Activated CD4-positive, alpha-beta T cell treated with anti-CD3 and anti-CD28 coated beads for 36 hours (primary cell): ENCODE measurements around the gene SPHKAP. TPM values are rescaled to one million over a fixed set of nuclear protein-coding genes. Genes with fewer than 3 reads are reported as not detected.

ENCODE experiments used
- ATAC-seq: fragments of 200-7000 bp; cut with Tn5 transposase; one replicate; pipeline ENCODE4 v1.10.0; 2021; ENCODE audit warnings: mild to moderate bottlenecking, moderate library complexity
- CTCF ChIA-PET: fragments of 350-600 bp; sonication (Branson Sonifier 250); formaldehyde crosslinking; loops from one replicate; lab custom pipeline; 2021; ENCODE audit warnings: antibody characterized with exemption; lab: Charles Lee
- POLR2A ChIA-PET: fragments of 350-600 bp; sonication (Branson Sonifier 250); formaldehyde crosslinking; loops from one replicate; lab custom pipeline; 2021; ENCODE audit warnings: antibody characterized with exemption, inconsistent platforms; lab: Charles Lee
- DNase-seq: peaks from one replicate; pipeline ENCODE4 v3.0.0-alpha.2; 2020
- H3K27ac Mint-ChIP-seq: one replicate; pipeline ENCODE4 v1.8.0; 2021; ENCODE audit warnings: mixed read lengths
- H3K27me3 Mint-ChIP-seq: one replicate; pipeline ENCODE4 v1.8.0; 2021; ENCODE audit warnings: mixed read lengths
- H3K36me3 Mint-ChIP-seq: one replicate; pipeline ENCODE4 v1.8.0; 2021; ENCODE audit warnings: low read depth, mixed read lengths
- H3K4me1 Mint-ChIP-seq: one replicate; pipeline ENCODE4 v1.8.0; 2021; ENCODE audit warnings: mixed read lengths
- H3K4me3 Mint-ChIP-seq: one replicate; pipeline ENCODE4 v1.8.0; 2021; ENCODE audit warnings: mild to moderate bottlenecking, moderate library complexity, mixed read lengths
- H3K9me3 Mint-ChIP-seq: one replicate; pipeline ENCODE4 v1.8.0; 2021; ENCODE audit warnings: low read depth, mixed read lengths
- intact Hi-C, 2 experiments: fragments of 100-400 bp; cut with DNase I in 1 of 2; cut with micrococcal nuclease in 1 of 2; formaldehyde crosslinking; loops; one replicate each; pipeline versions ENCODE4 v1.14.2 to v1.15.1; 2022 to 2024; cut with DNase I, micrococcal nuclease
- total RNA-seq, 2 experiments: library from RNA; stranded (reverse); gene quantifications; one replicate each; pipeline ENCODE4 v1.2.3, GENCODE V29; 2021

Gene SPHKAP
- total RNA-seq, 2 experiments from 2014 or later = not detected

- H3K9me3 Mint-ChIP-seq = no peaks in the 10 kb centered on the region
- intact Hi-C loops = no loop called here
- no peaks in the 10 kb centered on the region for H3K36me3 Mint-ChIP-seq
- H3K27me3 Mint-ChIP-seq = no peaks in the 10 kb centered on the region
- ChIA-PET POLR2A (no interaction called here), CTCF (no interaction called here)
- DNase-seq (no peak), ATAC-seq (no peak)
- no peak overlapping the region for H3K4me3 Mint-ChIP-seq
- H3K4me1 Mint-ChIP-seq = peaks cover 2% of the 10 kb centered on the region
- H3K27ac Mint-ChIP-seq = no peak overlapping the region
These were observed 45.5 kb downstream of the SPHKAP start for GRCh38 chr2:228136027-228136426.

DNA sequence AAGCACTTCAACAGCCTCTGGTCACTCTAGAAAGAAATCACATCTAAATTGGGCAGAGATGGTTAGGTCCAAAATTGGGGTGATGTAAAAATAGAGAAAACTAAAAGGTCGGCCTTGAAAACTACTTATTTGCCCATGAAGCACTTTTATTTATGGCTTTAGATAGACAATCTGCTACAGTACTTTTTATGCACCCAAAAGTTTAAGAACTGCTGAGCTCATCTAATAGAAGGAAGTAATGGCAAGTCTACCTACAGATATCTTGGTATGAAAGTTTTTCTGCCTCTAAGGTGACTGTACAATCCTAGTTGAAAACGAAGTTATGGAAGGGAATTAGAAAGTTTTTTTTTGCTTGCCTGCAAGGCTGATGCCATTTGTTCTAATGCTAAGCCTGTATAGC lies 46.2 kb downstream of the SPHKAP start:
- Mint-ChIP-seq H3K36me3 (no peaks in the 10 kb centered on the region), H3K4me3 (no peak overlapping the region), H3K9me3 (no peaks in the 10 kb centered on the region), H3K4me1 (no peaks in the 10 kb centered on the region), H3K27me3 (no peaks in the 10 kb centered on the region), H3K27ac (no peak overlapping the region)
- DNase-seq (no peak), ATAC-seq (no peak)
- POLR2A ChIA-PET = no interaction called here
- CTCF ChIA-PET = no interaction called here
- intact Hi-C loops = no loop called here

- ATAC-seq = no peak
- CTCF ChIA-PET = no interaction called here
- H3K27me3 Mint-ChIP-seq = no peaks in the 10 kb centered on the region
- H3K4me1 Mint-ChIP-seq = no peaks in the 10 kb centered on the region
- intact Hi-C loops = no loop called here
- H3K4me3 Mint-ChIP-seq = no peak overlapping the region
- DNase-seq = peak; percentile 4
- H3K9me3 Mint-ChIP-seq = no peaks in the 10 kb centered on the region
- POLR2A ChIA-PET = no interaction called here
- no peaks in the 10 kb centered on the region for H3K36me3 Mint-ChIP-seq
- H3K27ac Mint-ChIP-seq = no peak overlapping the region
These were observed 49.7 kb downstream of the SPHKAP start for GRCh38 chr2:228131833-228132232.

DNA sequence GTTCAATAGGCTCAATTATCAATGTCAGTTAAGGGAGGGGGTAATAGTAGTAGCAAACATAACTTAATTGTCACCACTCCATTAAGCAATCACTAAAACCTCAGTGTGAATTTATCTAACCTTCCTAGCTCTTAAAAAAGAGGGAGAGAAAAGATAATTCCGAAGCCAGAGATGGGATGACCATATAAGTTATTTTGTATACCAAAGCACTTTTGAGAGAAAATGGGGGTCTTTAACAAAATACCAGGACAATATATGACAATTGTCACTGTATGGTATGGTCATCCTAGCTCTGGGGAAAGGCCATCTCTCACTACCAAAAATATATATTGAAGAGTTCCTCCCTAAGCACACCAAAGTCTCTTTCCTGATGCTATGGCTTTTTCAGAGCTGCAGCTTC lies 55.1 kb downstream of the SPHKAP start:
- H3K4me3 Mint-ChIP-seq = no peak overlapping the region
- intact Hi-C loops = no loop called here
- H3K27me3 Mint-ChIP-seq = no peaks in the 10 kb centered on the region
- DNase-seq (no peak), ATAC-seq (no peak)
- CTCF ChIA-PET = interaction anchor here (1.0 kb wide), 1 partner anchor 88 kb away, joined by 3 read pairs; no protein-coding TSS in a partner anchor
- H3K27ac Mint-ChIP-seq = no peak overlapping the region
- H3K9me3 Mint-ChIP-seq = peaks cover 5% of the 10 kb centered on the region
- H3K4me1 Mint-ChIP-seq = no peaks in the 10 kb centered on the region
- H3K36me3 Mint-ChIP-seq = no peaks in the 10 kb centered on the region
- POLR2A ChIA-PET = no interaction called here

GRCh38 chr2:228118940-228119339 lies 62.5 kb downstream of the SPHKAP start:
- H3K9me3 Mint-ChIP-seq = no peaks in the 10 kb centered on the region
- H3K27ac Mint-ChIP-seq = no peak overlapping the region
- no peaks in the 10 kb centered on the region for H3K4me1 Mint-ChIP-seq
- H3K36me3 Mint-ChIP-seq = no peaks in the 10 kb centered on the region
- ChIA-PET CTCF (no interaction called here), POLR2A (no interaction called here)
- intact Hi-C loops = no loop called here
- no peak overlapping the region for H3K4me3 Mint-ChIP-seq
- H3K27me3 Mint-ChIP-seq = no peaks in the 10 kb centered on the region
- DNase-seq = no peak
- ATAC-seq = no peak

GRCh38 chr2:228107846-228108245 lies 73.6 kb downstream of the SPHKAP start:
- DNase-seq = no peak
- peaks cover 4% of the 10 kb centered on the region for H3K9me3 Mint-ChIP-seq
- no peak for ATAC-seq
- no peaks in the 10 kb centered on the region for H3K36me3 Mint-ChIP-seq
- POLR2A ChIA-PET = no interaction called here
- no peaks in the 10 kb centered on the region for H3K27me3 Mint-ChIP-seq
- no peak overlapping the region for H3K27ac Mint-ChIP-seq
- intact Hi-C loops = no loop called here
- no peak overlapping the region for H3K4me3 Mint-ChIP-seq
- no peaks in the 10 kb centered on the region for H3K4me1 Mint-ChIP-seq
- CTCF ChIA-PET = interaction anchor here (1.3 kb wide), 1 partner anchor 9 kb away, joined by 3 read pairs; no protein-coding TSS in a partner anchor

- H3K27me3 Mint-ChIP-seq = no peaks in the 10 kb centered on the region
- POLR2A ChIA-PET = no interaction called here
- intact Hi-C loops = no loop called here
- no peak overlapping the region for H3K4me3 Mint-ChIP-seq
- CTCF ChIA-PET = no interaction called here
- ATAC-seq (no peak), DNase-seq (no peak)
- no peaks in the 10 kb centered on the region for H3K36me3 Mint-ChIP-seq
- no peaks in the 10 kb centered on the region for H3K4me1 Mint-ChIP-seq
- H3K9me3 Mint-ChIP-seq = peaks cover 7% of the 10 kb centered on the region
- H3K27ac Mint-ChIP-seq = no peak overlapping the region
These were observed 75.8 kb downstream of the SPHKAP start for GRCh38 chr2:228105526-228106250.

GRCh38 chr2:228104215-228104614 lies 77.3 kb downstream of the SPHKAP start:
- DNase-seq (no peak), ATAC-seq (no peak)
- Mint-ChIP-seq H3K36me3 (no peaks in the 10 kb centered on the region), H3K4me1 (no peaks in the 10 kb centered on the region), H3K27ac (no peak overlapping the region), H3K4me3 (no peak overlapping the region), H3K9me3 (peaks cover 13% of the 10 kb centered on the region), H3K27me3 (no peaks in the 10 kb centered on the region)
- POLR2A ChIA-PET = no interaction called here
- CTCF ChIA-PET = no interaction called here
- intact Hi-C loops = no loop called here

- H3K9me3 Mint-ChIP-seq = peaks cover 18% of the 10 kb centered on the region
- H3K4me3 Mint-ChIP-seq = no peak overlapping the region
- H3K27ac Mint-ChIP-seq = no peak overlapping the region
- H3K27me3 Mint-ChIP-seq = no peaks in the 10 kb centered on the region
- no peak for ATAC-seq
- intact Hi-C loops = no loop called here
- ChIA-PET CTCF (no interaction called here), POLR2A (no interaction called here)
- no peak for DNase-seq
- no peaks in the 10 kb centered on the region for H3K36me3 Mint-ChIP-seq
- no peaks in the 10 kb centered on the region for H3K4me1 Mint-ChIP-seq
These were observed 78.1 kb downstream of the SPHKAP start for GRCh38 chr2:228103379-228103778.

DNA sequence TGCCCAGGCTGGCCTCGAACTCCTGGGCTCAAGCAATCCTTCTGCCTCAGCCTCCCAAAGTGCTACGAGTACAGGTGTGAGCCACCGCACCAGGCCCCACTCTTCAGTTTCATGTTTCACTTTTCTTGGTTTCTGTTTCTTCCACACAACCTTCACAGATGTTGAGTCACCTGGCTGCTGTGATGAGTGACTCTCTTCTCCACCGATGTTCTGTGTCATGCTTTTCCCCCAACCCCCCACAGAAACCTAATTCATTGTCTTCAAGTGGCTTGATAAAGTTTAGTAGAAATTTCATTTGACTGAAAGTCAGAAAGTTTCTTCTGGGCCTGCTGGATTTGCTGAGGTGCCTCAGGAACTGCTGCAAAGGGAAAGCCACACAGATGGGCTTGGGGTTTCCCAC lies 78.5 kb downstream of the SPHKAP start:
- ChIA-PET POLR2A (no interaction called here), CTCF (no interaction called here)
- Mint-ChIP-seq H3K36me3 (no peaks in the 10 kb centered on the region), H3K27ac (no peak overlapping the region), H3K4me1 (no peaks in the 10 kb centered on the region), H3K27me3 (no peaks in the 10 kb centered on the region), H3K9me3 (peaks cover 17% of the 10 kb centered on the region), H3K4me3 (no peak overlapping the region)
- DNase-seq = peak; percentile 29
- peak; percentile 70 for ATAC-seq
- intact Hi-C loops = no loop called here

GRCh38 chr2:228094377-228094921 lies 87.0 kb downstream of the SPHKAP start:
- DNase-seq (no peak), ATAC-seq (no peak)
- Mint-ChIP-seq H3K27me3 (no peaks in the 10 kb centered on the region), H3K4me3 (no peak overlapping the region), H3K27ac (no peak overlapping the region), H3K4me1 (no peaks in the 10 kb centered on the region), H3K36me3 (no peaks in the 10 kb centered on the region), H3K9me3 (peaks cover 14% of the 10 kb centered on the region)
- intact Hi-C loops = no loop called here
- POLR2A ChIA-PET = no interaction called here
- CTCF ChIA-PET = no interaction called here

DNA sequence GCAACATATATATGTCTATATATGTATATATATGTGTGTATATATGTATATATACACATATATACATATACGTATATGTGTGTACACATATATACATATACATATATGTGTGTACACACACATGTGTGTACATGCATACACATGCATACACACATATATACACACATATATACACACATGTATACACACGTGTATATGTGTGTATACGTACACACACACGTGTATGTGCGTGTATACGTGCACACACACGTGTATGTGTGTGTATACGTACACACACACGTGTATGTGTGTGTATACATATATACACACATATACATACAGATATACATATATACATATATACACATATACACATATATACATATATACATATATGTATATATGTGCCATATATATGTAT lies 89.4 kb downstream of the SPHKAP start:
- ChIA-PET CTCF (no interaction called here), POLR2A (no interaction called here)
- ATAC-seq = no peak
- intact Hi-C loops = no loop called here
- H3K27ac Mint-ChIP-seq = no peak overlapping the region
- H3K9me3 Mint-ChIP-seq = peaks cover 17% of the 10 kb centered on the region
- no peak overlapping the region for H3K4me3 Mint-ChIP-seq
- no peaks in the 10 kb centered on the region for H3K4me1 Mint-ChIP-seq
- H3K27me3 Mint-ChIP-seq = no peaks in the 10 kb centered on the region
- no peaks in the 10 kb centered on the region for H3K36me3 Mint-ChIP-seq
- DNase-seq = no peak
